Liver (tissue), 9 donors: Measurements from ENCODE around the gene EVI5. TPM values are rescaled to one million over a fixed set of nuclear protein-coding genes. Genes with fewer than 3 reads are reported as not detected.

Source experiments
- DNase-seq: peaks from one replicate; pipeline ENCODE4 v3.0.0-alpha.2; 2017; ENCODE audit warnings: low spot score
- H3K27ac ChIP-seq, 2 donors: one replicate each; pipeline ENCODE4 v1.7.0; 2013; ENCODE audit warnings: inconsistent platforms in 2 of 2, low read length in 2 of 2, control low read depth in 1 of 2, low read depth in 1 of 2, mild to moderate bottlenecking in 1 of 2
- H3K27me3 ChIP-seq, 4 donors: one replicate each; pipeline versions ENCODE4 v1.6.1 to v1.7.0; 2013; ENCODE audit warnings: low read length in 3 of 4, inconsistent platforms in 1 of 4, mild to moderate bottlenecking in 1 of 4, moderate library complexity in 1 of 4; ENCODE audit not compliant: control insufficient read depth in 4 of 4, insufficient read depth in 4 of 4
- H3K36me3 ChIP-seq, 4 donors: one replicate each; pipeline versions ENCODE4 v1.6.1 to v1.7.0; 2013; ENCODE audit warnings: low read length in 3 of 4, mild to moderate bottlenecking in 3 of 4, low read depth in 1 of 4, moderate library complexity in 1 of 4; ENCODE audit not compliant: control insufficient read depth in 4 of 4, insufficient read depth in 3 of 4
- H3K4me1 ChIP-seq, 4 donors: one replicate each; pipeline versions ENCODE4 v1.6.1 to v1.7.0; 2013; ENCODE audit warnings: low read length in 3 of 4, mild to moderate bottlenecking in 3 of 4, moderate library complexity in 1 of 4; ENCODE audit not compliant: control insufficient read depth in 4 of 4, insufficient read depth in 4 of 4
- H3K4me3 ChIP-seq, 3 donors: one replicate each; pipeline versions ENCODE4 v1.6.1 to v1.7.0; 2013; ENCODE audit warnings: low read length in 3 of 3, control low read depth in 1 of 3, low read depth in 1 of 3, mild to moderate bottlenecking in 1 of 3
- H3K9ac ChIP-seq, 2 donors: one replicate each; pipeline ENCODE4 v1.7.0; 2013; ENCODE audit warnings: low read length in 2 of 2, mild to moderate bottlenecking in 2 of 2, moderate library complexity in 2 of 2, control low read depth in 1 of 2, low read depth in 1 of 2
- H3K9me3 ChIP-seq, 4 donors: one replicate each; pipeline versions ENCODE4 v1.6.1 to v1.7.0; 2013; ENCODE audit warnings: low read length in 3 of 4; ENCODE audit not compliant: control insufficient read depth in 4 of 4
- EGR1 ChIP-seq, 2 donors: IDR thresholded peaks; 2 replicates each; pipeline ENCODE4 v1.6.1; 2016 to 2018; ENCODE audit warnings: antibody characterized with exemption in 2 of 2, low read depth in 2 of 2
- FOXA1 ChIP-seq: IDR thresholded peaks from 2 replicates; pipeline ENCODE4 v1.6.1; 2016; ENCODE audit warnings: antibody characterized with exemption
- FOXA2 ChIP-seq: IDR thresholded peaks from 2 replicates; pipeline ENCODE4 v1.6.1; 2016; ENCODE audit warnings: antibody characterized with exemption
- GABPA ChIP-seq, 2 donors: IDR thresholded peaks in 1 of 2; conservative IDR thresholded peaks in 1 of 2; 2 replicates each; pipeline ENCODE4 v1.6.1; 2016; ENCODE audit warnings: antibody characterized with exemption in 2 of 2, mild to moderate bottlenecking in 1 of 2, moderate library complexity in 1 of 2
- HNF4A ChIP-seq, 2 donors: conservative IDR thresholded peaks; 2 replicates each; pipeline ENCODE4 v1.6.1; 2016; ENCODE audit warnings: antibody characterized with exemption in 2 of 2, mild to moderate bottlenecking in 2 of 2
- HNF4G ChIP-seq: IDR thresholded peaks from 2 replicates; pipeline ENCODE4 v1.6.1; 2016; ENCODE audit warnings: antibody characterized with exemption
- JUND ChIP-seq, 2 donors: IDR thresholded peaks; 2 replicates each; pipeline ENCODE4 v1.6.1; 2016; ENCODE audit warnings: antibody characterized with exemption in 2 of 2
- NR2F2 ChIP-seq: IDR thresholded peaks from 2 replicates; pipeline ENCODE4 v1.6.1; 2016; ENCODE audit warnings: antibody characterized with exemption
- RAD21 ChIP-seq, 2 donors: IDR thresholded peaks; 2 replicates each; pipeline ENCODE4 v1.6.1; 2016; ENCODE audit warnings: antibody characterized with exemption in 2 of 2, mild to moderate bottlenecking in 2 of 2
- RXRA ChIP-seq, 2 donors: IDR thresholded peaks; 2 replicates each; pipeline ENCODE4 v1.6.1; 2017 to 2018; ENCODE audit warnings: antibody characterized with exemption in 2 of 2, mild to moderate bottlenecking in 1 of 2
- SP1 ChIP-seq: IDR thresholded peaks from 2 replicates; pipeline ENCODE4 v1.6.1; 2018; ENCODE audit warnings: antibody characterized with exemption, mild to moderate bottlenecking
- TAF1 ChIP-seq: conservative IDR thresholded peaks from 2 replicates; pipeline ENCODE4 v1.6.1; 2016; ENCODE audit warnings: antibody characterized with exemption, mild to moderate bottlenecking
- YY1 ChIP-seq: IDR thresholded peaks from 2 replicates; pipeline ENCODE4 v1.6.1; 2016; ENCODE audit warnings: antibody characterized with exemption, mild to moderate bottlenecking
- WGBS: extraction: QIAGEN DNeasy Blood & Tissue Kit; methylation state at CpG from one replicate; pipeline ENCODE4 v1.1.7; 2013; 5-methylcytosine and 5-hydroxymethylcytosine counted together
- polyA plus RNA-seq, 2 donors: library from polyadenylated mRNA; stranded (reverse) in 1 of 2; unstranded in 1 of 2; fragments of 200-250 nt in 1 of 2; fragments of >200 nt in 1 of 2; fragmentation: Nextera tagmentation in 1 of 2; extraction: Ambion mirVana in 1 of 2; gene quantifications; one replicate each; pipeline versions ENCODE4 v1.2.1 to v1.2.3, GENCODE V29; 2013 to 2015
- total RNA-seq, 2 donors: library from RNA; depleted of rRNA; stranded (reverse); fragments of >200 nt; gene quantifications; one replicate each; pipeline ENCODE4 v1.2.3, GENCODE V29; 2014
- TF ChIP-seq, protein P1 (sequence below): IDR thresholded peaks from 2 replicates; pipeline ENCODE4 v1.6.1; 2016; ENCODE audit warnings: antibody characterized with exemption
- TF ChIP-seq, protein P2 (sequence below): fragments of 150-350 bp; IDR thresholded peaks from 2 replicates; pipeline ENCODE4 v1.5.1; 2017; ENCODE audit warnings: improper control_type of control experiment, low read depth, low read length; ENCODE audit not compliant: missing input control
- TF ChIP-seq, protein P3 (sequence below): IDR thresholded peaks from 2 replicates; pipeline ENCODE4 v1.6.1; 2016; ENCODE audit warnings: antibody characterized with exemption, mild to moderate bottlenecking
- TF ChIP-seq, protein P4 (sequence below): IDR thresholded peaks from 2 replicates; pipeline ENCODE4 v1.6.1; 2016; ENCODE audit warnings: antibody characterized with exemption
- donor health status: healthy.
- donor health status: healthy.
- donor health status: healthy.
- donor health status: healthy.
- donor health status: healthy.

The EVI5 gene
- total and polyA plus RNA-seq, 4 donors: 4.0 to 35.9 (median 19.1) TPM

DNA sequence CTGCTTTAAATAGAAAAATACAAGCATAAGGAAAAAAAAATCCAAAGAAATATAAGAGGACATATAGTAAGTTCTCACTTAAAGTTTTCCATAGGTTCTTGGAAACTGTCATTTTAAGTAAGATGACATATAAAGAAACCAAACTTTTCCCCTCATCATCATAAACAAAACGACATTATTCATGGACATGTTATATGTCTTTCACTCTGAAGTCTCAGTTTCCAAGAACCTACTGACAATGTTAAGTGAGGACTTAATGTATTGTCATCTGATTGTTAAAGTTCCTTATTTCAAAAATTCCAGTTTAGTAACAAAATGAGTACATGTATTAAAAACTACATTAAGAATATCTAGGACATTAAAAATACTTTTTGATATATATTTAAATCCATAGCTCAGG is 228.6 kb downstream of the EVI5 start:
- Histone ChIP-seq H3K9ac (no peak overlapping the region), H3K9me3 (no peaks in the 10 kb centered on the region), H3K27me3 (no peaks in the 10 kb centered on the region), H3K4me1 (no peaks in the 10 kb centered on the region), H3K4me3 (no peak overlapping the region), H3K36me3 (peaks cover 0 to 6% (median 1%) of the 10 kb centered on the region in 4 donors), H3K27ac (no peak overlapping the region)
- no peak for TF ChIP-seq RAD21 (IDR thresholded peaks at IDR 0.05)
- TF ChIP-seq FOXA1: no peak
- no peak for TF ChIP-seq JUND (IDR thresholded peaks at IDR 0.05)
- TF ChIP-seq FOXA2: no peak
- TF ChIP-seq, protein P1, sequence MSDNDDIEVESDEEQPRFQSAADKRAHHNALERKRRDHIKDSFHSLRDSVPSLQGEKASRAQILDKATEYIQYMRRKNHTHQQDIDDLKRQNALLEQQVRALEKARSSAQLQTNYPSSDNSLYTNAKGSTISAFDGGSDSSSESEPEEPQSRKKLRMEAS: no peak
- TF ChIP-seq, protein P2, sequence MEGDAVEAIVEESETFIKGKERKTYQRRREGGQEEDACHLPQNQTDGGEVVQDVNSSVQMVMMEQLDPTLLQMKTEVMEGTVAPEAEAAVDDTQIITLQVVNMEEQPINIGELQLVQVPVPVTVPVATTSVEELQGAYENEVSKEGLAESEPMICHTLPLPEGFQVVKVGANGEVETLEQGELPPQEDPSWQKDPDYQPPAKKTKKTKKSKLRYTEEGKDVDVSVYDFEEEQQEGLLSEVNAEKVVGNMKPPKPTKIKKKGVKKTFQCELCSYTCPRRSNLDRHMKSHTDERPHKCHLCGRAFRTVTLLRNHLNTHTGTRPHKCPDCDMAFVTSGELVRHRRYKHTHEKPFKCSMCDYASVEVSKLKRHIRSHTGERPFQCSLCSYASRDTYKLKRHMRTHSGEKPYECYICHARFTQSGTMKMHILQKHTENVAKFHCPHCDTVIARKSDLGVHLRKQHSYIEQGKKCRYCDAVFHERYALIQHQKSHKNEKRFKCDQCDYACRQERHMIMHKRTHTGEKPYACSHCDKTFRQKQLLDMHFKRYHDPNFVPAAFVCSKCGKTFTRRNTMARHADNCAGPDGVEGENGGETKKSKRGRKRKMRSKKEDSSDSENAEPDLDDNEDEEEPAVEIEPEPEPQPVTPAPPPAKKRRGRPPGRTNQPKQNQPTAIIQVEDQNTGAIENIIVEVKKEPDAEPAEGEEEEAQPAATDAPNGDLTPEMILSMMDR: no peak
- no peak for TF ChIP-seq RXRA (IDR thresholded peaks at IDR 0.05)
- no peak for TF ChIP-seq YY1
- no peak for TF ChIP-seq EGR1 (IDR thresholded peaks at IDR 0.05; ENCODE audit: low read depth in 2 of 2)
- TF ChIP-seq NR2F2: no peak
- no peak for TF ChIP-seq SP1
- TF ChIP-seq, protein P3, sequence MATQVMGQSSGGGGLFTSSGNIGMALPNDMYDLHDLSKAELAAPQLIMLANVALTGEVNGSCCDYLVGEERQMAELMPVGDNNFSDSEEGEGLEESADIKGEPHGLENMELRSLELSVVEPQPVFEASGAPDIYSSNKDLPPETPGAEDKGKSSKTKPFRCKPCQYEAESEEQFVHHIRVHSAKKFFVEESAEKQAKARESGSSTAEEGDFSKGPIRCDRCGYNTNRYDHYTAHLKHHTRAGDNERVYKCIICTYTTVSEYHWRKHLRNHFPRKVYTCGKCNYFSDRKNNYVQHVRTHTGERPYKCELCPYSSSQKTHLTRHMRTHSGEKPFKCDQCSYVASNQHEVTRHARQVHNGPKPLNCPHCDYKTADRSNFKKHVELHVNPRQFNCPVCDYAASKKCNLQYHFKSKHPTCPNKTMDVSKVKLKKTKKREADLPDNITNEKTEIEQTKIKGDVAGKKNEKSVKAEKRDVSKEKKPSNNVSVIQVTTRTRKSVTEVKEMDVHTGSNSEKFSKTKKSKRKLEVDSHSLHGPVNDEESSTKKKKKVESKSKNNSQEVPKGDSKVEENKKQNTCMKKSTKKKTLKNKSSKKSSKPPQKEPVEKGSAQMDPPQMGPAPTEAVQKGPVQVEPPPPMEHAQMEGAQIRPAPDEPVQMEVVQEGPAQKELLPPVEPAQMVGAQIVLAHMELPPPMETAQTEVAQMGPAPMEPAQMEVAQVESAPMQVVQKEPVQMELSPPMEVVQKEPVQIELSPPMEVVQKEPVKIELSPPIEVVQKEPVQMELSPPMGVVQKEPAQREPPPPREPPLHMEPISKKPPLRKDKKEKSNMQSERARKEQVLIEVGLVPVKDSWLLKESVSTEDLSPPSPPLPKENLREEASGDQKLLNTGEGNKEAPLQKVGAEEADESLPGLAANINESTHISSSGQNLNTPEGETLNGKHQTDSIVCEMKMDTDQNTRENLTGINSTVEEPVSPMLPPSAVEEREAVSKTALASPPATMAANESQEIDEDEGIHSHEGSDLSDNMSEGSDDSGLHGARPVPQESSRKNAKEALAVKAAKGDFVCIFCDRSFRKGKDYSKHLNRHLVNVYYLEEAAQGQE: no peak
- TF ChIP-seq TAF1: no peak
- TF ChIP-seq HNF4G: no peak
- TF ChIP-seq, protein P4, sequence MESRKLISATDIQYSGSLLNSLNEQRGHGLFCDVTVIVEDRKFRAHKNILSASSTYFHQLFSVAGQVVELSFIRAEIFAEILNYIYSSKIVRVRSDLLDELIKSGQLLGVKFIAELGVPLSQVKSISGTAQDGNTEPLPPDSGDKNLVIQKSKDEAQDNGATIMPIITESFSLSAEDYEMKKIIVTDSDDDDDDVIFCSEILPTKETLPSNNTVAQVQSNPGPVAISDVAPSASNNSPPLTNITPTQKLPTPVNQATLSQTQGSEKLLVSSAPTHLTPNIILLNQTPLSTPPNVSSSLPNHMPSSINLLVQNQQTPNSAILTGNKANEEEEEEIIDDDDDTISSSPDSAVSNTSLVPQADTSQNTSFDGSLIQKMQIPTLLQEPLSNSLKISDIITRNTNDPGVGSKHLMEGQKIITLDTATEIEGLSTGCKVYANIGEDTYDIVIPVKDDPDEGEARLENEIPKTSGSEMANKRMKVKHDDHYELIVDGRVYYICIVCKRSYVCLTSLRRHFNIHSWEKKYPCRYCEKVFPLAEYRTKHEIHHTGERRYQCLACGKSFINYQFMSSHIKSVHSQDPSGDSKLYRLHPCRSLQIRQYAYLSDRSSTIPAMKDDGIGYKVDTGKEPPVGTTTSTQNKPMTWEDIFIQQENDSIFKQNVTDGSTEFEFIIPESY: no peak
- no peak for TF ChIP-seq GABPA (IDR thresholded peaks at IDR 0.05 in 1 of 2, conservative IDR thresholded peaks at IDR 0.05 in 1 of 2)
- TF ChIP-seq HNF4A (conservative IDR thresholded peaks at IDR 0.05): no peak
- DNase-seq: no peak
- 91% methylated on average over 1 of the region's 1 CpG for WGBS

DNA sequence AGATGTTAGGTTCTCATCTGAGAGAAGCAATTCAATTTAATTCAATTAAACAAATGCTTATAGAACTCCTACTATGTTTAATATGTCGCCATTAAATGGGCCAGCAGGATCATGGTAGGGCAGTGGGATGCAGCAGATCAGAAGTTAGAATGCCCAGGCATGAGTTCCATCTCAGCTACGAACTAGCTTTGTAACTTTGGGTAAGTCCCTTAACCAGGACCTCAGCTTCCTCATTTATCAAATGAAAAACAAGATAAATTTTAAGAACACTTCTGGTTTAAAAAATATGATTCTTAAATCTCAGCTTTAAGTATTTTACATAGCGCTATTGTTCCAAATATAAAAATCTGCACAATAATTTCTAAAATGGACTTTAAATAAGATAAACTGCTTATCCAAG is 230.7 kb downstream of the EVI5 start:
- WGBS: 92% methylated on average over 3 of the region's 3 CpGs
- H3K4me1 ChIP-seq: no peaks in the 10 kb centered on the region
- no peaks in the 10 kb centered on the region for H3K27me3 ChIP-seq
- no peak overlapping the region for H3K4me3 ChIP-seq
- peaks cover 0 to 6% (median 1%) of the 10 kb centered on the region in 4 donors for H3K36me3 ChIP-seq
- no peak for DNase-seq
- H3K9ac ChIP-seq: no peak overlapping the region
- H3K9me3 ChIP-seq: no peaks in the 10 kb centered on the region
- no peak for TF ChIP-seq TAF1
- no peak for TF ChIP-seq EGR1 (IDR thresholded peaks at IDR 0.05; ENCODE audit: low read depth in 2 of 2)
- TF ChIP-seq, protein P2: no peak
- TF ChIP-seq NR2F2: no peak
- TF ChIP-seq, protein P3: no peak
- no peak overlapping the region for H3K27ac ChIP-seq
